Smooth muscle cell (in vitro differentiated cells): ENCODE results near the gene TTC12. TPM values are rescaled to one million over a fixed set of nuclear protein-coding genes. Genes with fewer than 3 reads are reported as not detected.

Source experiments
- DNase-seq: peaks from one replicate; lab custom pipeline; 2025; ENCODE audit not compliant: unreplicated experiment; lab: John Stamatoyannopoulos, UW
- H2AFZ ChIP-seq: fragments of 200-600 bp; sonication (generic); 2 replicates; pipeline ENCODE4 v1.6.0; 2016; ENCODE audit warnings: antibody characterized with exemption, low read depth, mild to moderate bottlenecking
- H3F3A ChIP-seq: fragments of 200-600 bp; sonication (generic); 2 replicates; pipeline ENCODE4 v1.6.0; 2017; ENCODE audit warnings: antibody characterized with exemption, low read depth
- H3K27ac ChIP-seq: fragments of 200-600 bp; sonication (generic); 2 replicates; pipeline ENCODE4 v1.5.1; 2016; ENCODE audit warnings: low read depth, mild to moderate bottlenecking
- H3K27me3 ChIP-seq: fragments of 200-600 bp; sonication (generic); 2 replicates; pipeline ENCODE4 v1.6.1; 2016; ENCODE audit warnings: low read depth, mild to moderate bottlenecking
- H3K36me3 ChIP-seq: fragments of 200-600 bp; sonication (generic); 2 replicates; pipeline ENCODE4 v1.5.1; 2016; ENCODE audit warnings: low read depth
- H3K4me1 ChIP-seq: fragments of 200-600 bp; sonication (generic); 2 replicates; pipeline ENCODE4 v1.5.1; 2016; ENCODE audit warnings: low read depth
- H3K4me2 ChIP-seq: fragments of 200-600 bp; sonication (generic); 2 replicates; pipeline ENCODE4 v1.6.0; 2016; ENCODE audit warnings: mild to moderate bottlenecking
- H3K4me3 ChIP-seq: fragments of 200-600 bp; sonication (generic); 2 replicates; pipeline ENCODE4 v1.5.1; 2016; ENCODE audit warnings: mild to moderate bottlenecking
- H3K79me2 ChIP-seq: fragments of 200-600 bp; sonication (generic); 2 replicates; pipeline ENCODE4 v1.6.0; 2016; ENCODE audit warnings: low read depth, mild to moderate bottlenecking
- H3K9ac ChIP-seq: fragments of 200-600 bp; sonication (generic); 2 replicates; pipeline ENCODE4 v1.6.0; 2016; ENCODE audit warnings: low read depth
- H3K9me3 ChIP-seq: fragments of 200-600 bp; sonication (generic); replicated peaks from 2 replicates; pipeline ENCODE4 v1.5.1; 2016; ENCODE audit warnings: low read depth
- H4K20me1 ChIP-seq: fragments of 200-600 bp; sonication (generic); 2 replicates; pipeline ENCODE4 v1.6.0; 2016; ENCODE audit warnings: low read depth
- CTCF ChIP-seq: fragments of 200-600 bp; sonication (generic); IDR thresholded peaks from 2 replicates; pipeline ENCODE4 v1.5.1; 2017; ENCODE audit warnings: borderline replicate concordance, mild to moderate bottlenecking, antibody characterized with exemption; ENCODE audit not compliant: insufficient read depth, poor library complexity, severe bottlenecking
- WGBS: methylation state at CpG from one replicate; pipeline ENCODE4 v1.1.7; 2016; ENCODE audit warnings: low lambda C conversion rate; 5-methylcytosine and 5-hydroxymethylcytosine counted together
- polyA plus RNA-seq: library from polyadenylated mRNA; unstranded; fragments of >200 nt; fragmentation: Nextera tagmentation; extraction: Ambion mirVana; gene quantifications from 2 replicates; pipeline ENCODE4 v1.2.1, GENCODE V29; 2016
- total RNA-seq: library from RNA; depleted of rRNA; stranded (reverse); fragments of >200 nt; gene quantifications from 2 replicates; pipeline ENCODE4 v1.2.3, GENCODE V29; 2014

Gene TTC12
- total and polyA plus RNA-seq, 2 experiments from 2014 or later, result 5.8 to 8.8 TPM

- Histone ChIP-seq H3K9me3 (no peaks in the 10 kb centered on the region), H3K4me1 (no peaks in the 10 kb centered on the region), H3K9ac (no peak overlapping the region), H3F3A (no peaks in the 10 kb centered on the region), H3K79me2 (no peaks in the 10 kb centered on the region), H3K4me3 (no peak overlapping the region), H4K20me1 (no peaks in the 10 kb centered on the region), H3K36me3 (peaks cover under 1% of the 10 kb centered on the region), H3K27me3 (peaks cover 5% of the 10 kb centered on the region), H3K4me2 (no peak overlapping the region), H3K27ac (no peak overlapping the region), H2AFZ (no peak overlapping the region)
- TF ChIP-seq CTCF, result no peak
- WGBS, result 94% methylated on average over 3 of the region's 3 CpGs
- DNase-seq, result no peak
Observed at GRCh38 chr11:113349528-113349927, 35.1 kb downstream of the TTC12 start.

- Histone ChIP-seq H3K27ac (no peak overlapping the region), H4K20me1 (no peaks in the 10 kb centered on the region)
Observed at GRCh38 chr11:113350336-113351067, 36.1 kb downstream of the TTC12 start.

GRCh38 chr11:113351068-113351450 is 36.7 kb downstream of the TTC12 start:
- DNase-seq, result no peak
- Histone ChIP-seq H3F3A (no peaks in the 10 kb centered on the region), H3K9ac (no peak overlapping the region), H3K4me2 (no peak overlapping the region), H3K27me3 (peaks cover 5% of the 10 kb centered on the region), H2AFZ (no peak overlapping the region), H3K27ac (no peak overlapping the region), H3K9me3 (no peaks in the 10 kb centered on the region), H3K79me2 (no peaks in the 10 kb centered on the region), H3K4me3 (no peak overlapping the region), H3K36me3 (peaks cover 5% of the 10 kb centered on the region), H4K20me1 (no peaks in the 10 kb centered on the region), H3K4me1 (no peaks in the 10 kb centered on the region)
- TF ChIP-seq CTCF, result no peak
- WGBS, result 93% methylated on average over 3 of the region's 3 CpGs

More at GRCh38 chr11:113350336-113351067, 36.1 kb downstream of the TTC12 start:
- no peak overlapping the region for H3K9ac ChIP-seq
- H3K4me2 ChIP-seq, result no peak overlapping the region
- no peaks in the 10 kb centered on the region for H3K79me2 ChIP-seq
- H3F3A ChIP-seq, result no peaks in the 10 kb centered on the region
- TF ChIP-seq CTCF, result no peak
- WGBS, result 95% methylated on average over 11 of the region's 11 CpGs
- no peak overlapping the region for H3K4me3 ChIP-seq
- DNase-seq, result no peak
- no peaks in the 10 kb centered on the region for H3K9me3 ChIP-seq
- H3K4me1 ChIP-seq, result no peaks in the 10 kb centered on the region
- peaks cover 5% of the 10 kb centered on the region for H3K36me3 ChIP-seq
- H2AFZ ChIP-seq, result no peak overlapping the region
- H3K27me3 ChIP-seq, result peaks cover 5% of the 10 kb centered on the region

GRCh38 chr11:113351480-113351879 is 37.1 kb downstream of the TTC12 start:
- no peaks in the 10 kb centered on the region for H3K9me3 ChIP-seq
- H4K20me1 ChIP-seq, result no peaks in the 10 kb centered on the region
- no peak overlapping the region for H3K4me3 ChIP-seq
- H3K27me3 ChIP-seq, result peaks cover 5% of the 10 kb centered on the region
- H3K9ac ChIP-seq, result no peak overlapping the region
- no peak for TF ChIP-seq CTCF
- no peak overlapping the region for H3K4me2 ChIP-seq
- peaks cover 5% of the 10 kb centered on the region for H3K36me3 ChIP-seq
- 70% methylated on average over 4 of the region's 4 CpGs for WGBS
- no peak for DNase-seq
- no peak overlapping the region for H3K27ac ChIP-seq
- no peak overlapping the region for H2AFZ ChIP-seq
- H3F3A ChIP-seq, result no peaks in the 10 kb centered on the region
- no peaks in the 10 kb centered on the region for H3K79me2 ChIP-seq
- H3K4me1 ChIP-seq, result no peaks in the 10 kb centered on the region
